K562 (cell line): ENCODE data around the gene FARP1. TPM values are rescaled to one million over a fixed set of nuclear protein-coding genes. Genes with fewer than 3 reads are reported as not detected.

ENCODE experiments used
- ATAC-seq: fragments of 200-7000 bp; cut with Tn5 transposase; 3 replicates; pipeline ENCODE4 v1.9.1; 2020; ENCODE audit warnings: moderate library complexity
- BruUV-seq: library from RNA; stranded (reverse); fragments of 400-500 nt; replicated peaks from 2 replicates; lab custom pipeline; 2021; lab: Mats Ljungman, UMichigan
- CTCF ChIA-PET: fragments of 300-600 bp; formaldehyde crosslinking; extraction: SDS; loops from one replicate; lab custom pipeline; 2021; ENCODE audit warnings: low intra/inter-chr PET ratio; lab: Yijun Ruan, JAX
- POLR2A ChIA-PET: fragments of 300-600, 350-650 bp; sonication (Branson Sonifier 250); formaldehyde crosslinking; extraction: SDS; loops from one replicate; lab custom pipeline; 2021; ENCODE audit warnings: antibody characterized with exemption, inconsistent platforms; lab: Yijun Ruan, JAX
- DNase-seq, 4 experiments: peaks; one replicate each; pipeline versions ENCODE4 v3.0.0 to v3.0.0-alpha.2; 2011 to 2018; ENCODE audit warnings: low spot score in 3 of 4, mixed read lengths in 3 of 4; ENCODE audit errors: extremely low read depth in 1 of 4
- FAIRE-seq: peaks from 2 replicates; lab custom pipeline; 2011; peaks lifted over from hg19 to GRCh38; lab: Jason Lieb, UNC
- H2AFZ ChIP-seq: 2 replicates; pipeline ENCODE4 v1.6.0; 2011; ENCODE audit warnings: low read depth, low read length, control low read depth, inconsistent platforms
- H3K27ac ChIP-seq: fragments of 200-600 bp; 3 replicates; pipeline ENCODE4 v1.8.0; 2011; ENCODE audit warnings: low read depth, mild to moderate bottlenecking, control low read depth, inconsistent platforms, low read length, moderate library complexity, mixed read lengths; ENCODE audit errors: extremely low read depth
- H3K27me3 ChIP-seq, 2 experiments: fragments of 300-600 bp in 1 of 2; 2 replicates in 1 of 2; 3 replicates in 1 of 2; pipeline versions ENCODE4 v1.6.0 to v1.8.0; 2011; ENCODE audit warnings: inconsistent platforms in 2 of 2, low read length in 2 of 2, mild to moderate bottlenecking in 1 of 2, mixed read lengths in 1 of 2, moderate library complexity in 1 of 2; ENCODE audit not compliant: control insufficient read depth in 2 of 2, insufficient read depth in 2 of 2
- H3K36me3 ChIP-seq: fragments of 300-600 bp; 3 replicates; pipeline ENCODE4 v1.8.0; 2011; ENCODE audit warnings: mild to moderate bottlenecking, low read length, inconsistent platforms; ENCODE audit not compliant: control insufficient read depth, insufficient read depth
- H3K4me1 ChIP-seq, 2 experiments: fragments of 200-600 bp in 1 of 2; replicated peaks in 1 of 2; 2 replicates in 1 of 2; 3 replicates in 1 of 2; pipeline versions ENCODE4 v1.5.1 to v1.8.0; 2011; ENCODE audit warnings: inconsistent platforms in 2 of 2, low read length in 2 of 2, mild to moderate bottlenecking in 1 of 2, mixed read lengths in 1 of 2, moderate library complexity in 1 of 2; ENCODE audit not compliant: control insufficient read depth in 2 of 2, insufficient read depth in 2 of 2
- H3K4me2 ChIP-seq: 2 replicates; pipeline ENCODE4 v1.6.1; 2011; ENCODE audit warnings: low read length, control low read depth, inconsistent platforms, mixed read lengths; ENCODE audit not compliant: insufficient read depth
- H3K4me3 ChIP-seq: fragments of 200-600 bp; sonication (generic), shearing (Covaris generic); 2 replicates; pipeline ENCODE4 v1.5.1; 2016; ENCODE audit warnings: control low read depth, inconsistent platforms
- H3K79me2 ChIP-seq: fragments of 200-600 bp; 3 replicates; pipeline ENCODE4 v1.8.0; 2011; ENCODE audit warnings: low read length, inconsistent platforms; ENCODE audit not compliant: control insufficient read depth, insufficient read depth
- H3K9ac ChIP-seq, 2 experiments: 2 replicates each; pipeline versions ENCODE4 v1.6.0 to v1.6.1; 2011; ENCODE audit warnings: low read depth in 2 of 2, low read length in 2 of 2, control low read depth in 1 of 2, inconsistent platforms in 1 of 2, mild to moderate bottlenecking in 1 of 2, mixed read lengths in 1 of 2; ENCODE audit not compliant: insufficient read depth in 1 of 2
- H3K9me1 ChIP-seq: one replicate; pipeline ENCODE4 v1.6.0; 2011; ENCODE audit warnings: inconsistent platforms, mild to moderate bottlenecking, low read length, moderate library complexity; ENCODE audit not compliant: control insufficient read depth, insufficient read depth
- H3K9me3 ChIP-seq: replicated peaks from 2 replicates; pipeline ENCODE4 v1.5.1; 2011; ENCODE audit warnings: low read depth, low read length, inconsistent platforms; ENCODE audit not compliant: control insufficient read depth, insufficient read depth
- H4K20me1 ChIP-seq: replicated peaks from 2 replicates; pipeline ENCODE4 v1.6.1; 2011; ENCODE audit warnings: low read length, inconsistent platforms, mixed read lengths; ENCODE audit not compliant: control insufficient read depth, insufficient read depth
- EP400 ChIP-seq: fragments of 450-650 bp; IDR thresholded peaks from 2 replicates; pipeline ENCODE4 v1.6.1; 2017; ENCODE audit warnings: antibody characterized with exemption, mild to moderate bottlenecking, moderate library complexity
- FOXP1 ChIP-seq: sonication (generic); formaldehyde crosslinking; IDR thresholded peaks from 2 replicates; pipeline ENCODE4 v1.8.0; 2022; ENCODE audit warnings: mild to moderate bottlenecking, missing genetic modification reagents
- RBM17 ChIP-seq: fragments of 200-400 bp; formaldehyde crosslinking; IDR thresholded peaks from 2 replicates; pipeline ENCODE4 v1.6.1; 2017; ENCODE audit warnings: low read depth, mild to moderate bottlenecking, low read length, borderline replicate concordance
- RFX1 ChIP-seq: fragments of 450-650 bp; IDR thresholded peaks from 2 replicates; pipeline ENCODE4 v1.6.1; 2016; ENCODE audit warnings: mild to moderate bottlenecking, moderate library complexity
- SLC30A9 ChIP-seq: fragments of 250-450 bp; sonication (Bioruptor Pico); IDR thresholded peaks from 2 replicates; pipeline ENCODE4 v1.8.0; 2022; ENCODE audit warnings: mild to moderate bottlenecking, moderate library complexity
- SMARCA5 ChIP-seq: fragments of 450-650 bp; IDR thresholded peaks from 2 replicates; pipeline ENCODE4 v1.6.1; 2016
- SOX6 ChIP-seq: fragments of 450-650 bp; IDR thresholded peaks from 2 replicates; pipeline ENCODE4 v1.6.1; 2014; ENCODE audit warnings: mild to moderate bottlenecking
- TAF7 ChIP-seq: fragments of 450-650 bp; IDR thresholded peaks from 2 replicates; pipeline ENCODE4 v1.6.1; 2016; ENCODE audit warnings: missing genetic modification characterization, missing compliant biosample characterization
- ZNF551 ChIP-seq: fragments of 250-450 bp; sonication (Bioruptor Pico); IDR thresholded peaks from 2 replicates; pipeline ENCODE4 v1.5.0; 2021; ENCODE audit warnings: mild to moderate bottlenecking, moderate library complexity
- WGBS: fragments of 100-300 bp; shearing (Covaris generic); methylation state at CpG from one replicate; pipeline ENCODE4 v1.1.6; 2016; ENCODE audit warnings: low coverage, mixed read lengths; ENCODE audit not compliant: insufficient coverage; ENCODE audit errors: missing lambda C conversion rate; 5-methylcytosine and 5-hydroxymethylcytosine counted together
- in situ Hi-C: fragments of 300-500 bp; cut with MboI; formaldehyde crosslinking; loops from 4 replicates; pipeline ENCODE4 v1.15.0; 2018; ENCODE audit warnings: inconsistent platforms, mixed read lengths
- intact Hi-C: fragments of 100-400 bp; cut with micrococcal nuclease; formaldehyde crosslinking; loops from 2 replicates; pipeline ENCODE4 v1.14.2; 2022
- polyA plus RNA-seq, 8 experiments: library from polyadenylated mRNA; depleted of rRNA in 4 of 8; stranded (reverse) in 5 of 8; unstranded in 3 of 8; fragments of >200 nt; fragmentation: Nextera tagmentation in 2 of 8; fragmentation: Illumina TruSeq in 1 of 8; extraction: Ambion mirVana in 2 of 8; extraction: Trizol in 1 of 8; gene quantifications; 2 replicates each; pipeline versions ENCODE4 v1.2.1 to v1.2.3, GENCODE V29; 2011 to 2014; ENCODE audit warnings: inconsistent platforms in 1 of 8, missing spikeins in 1 of 8
- total RNA-seq, 7 experiments: library from RNA; depleted of rRNA in 6 of 7; stranded (reverse); fragments of >200 nt in 6 of 7; fragmentation: Illumina TruSeq in 2 of 7; extraction: Trizol in 2 of 7; gene quantifications; 2 replicates each; pipeline versions ENCODE4 v1.2.1 to v1.2.3, GENCODE V29; 2011 to 2021; ENCODE audit warnings: low replicate concordance in 1 of 7
- TF ChIP-seq, protein P1 (sequence below): fragments of 450-650 bp; formaldehyde crosslinking; IDR thresholded peaks from 2 replicates; pipeline ENCODE4 v1.4.0; 2020; ENCODE audit warnings: mild to moderate bottlenecking, moderate library complexity
- TF ChIP-seq, protein P2 (sequence below): fragments of 250-450 bp; sonication (Bioruptor Pico); IDR thresholded peaks from 2 replicates; pipeline ENCODE4 v1.8.0; 2021; ENCODE audit warnings: borderline replicate concordance, mild to moderate bottlenecking, moderate library complexity; ENCODE audit not compliant: poor library complexity, severe bottlenecking

The FARP1 gene
- total and polyA plus RNA-seq, 9 of the 15 experiments (the other 6 are each of a cell fraction or from before 2014, with no cell fraction given): 0.03 to 0.29 (median 0.05) TPM; not detected in 3

DNA sequence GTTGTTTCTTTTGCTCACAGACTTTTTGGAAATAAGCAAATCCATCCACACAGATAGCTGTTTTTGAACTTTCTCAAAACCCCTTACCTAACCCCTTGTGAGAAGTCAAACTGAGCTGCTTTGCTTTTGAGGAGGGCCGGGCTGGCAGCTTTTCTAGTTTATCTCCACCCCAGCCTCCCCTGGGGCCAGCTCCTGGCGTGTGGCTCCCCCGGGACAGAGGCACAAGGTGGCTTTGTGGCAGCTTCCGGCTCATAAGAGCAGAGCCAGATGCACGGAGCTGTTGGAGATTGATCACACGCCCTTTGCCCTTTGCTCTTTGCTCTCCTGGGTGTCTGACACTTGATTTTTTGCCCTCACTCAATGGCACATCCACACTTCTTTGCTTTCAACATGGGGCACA is 59.1 kb downstream of the FARP1 start:
- CTCF ChIA-PET: no interaction called here
- 3% methylated on average over 3 of the region's 6 CpGs for WGBS
- H4K20me1 ChIP-seq: no peaks in the 10 kb centered on the region

More for the DNA sequence above, 59.1 kb downstream of the FARP1 start:
- DNase-seq: no peak
- no peak overlapping the region for H2AFZ ChIP-seq
- TF ChIP-seq EP400: no peak
- TF ChIP-seq, protein P1, sequence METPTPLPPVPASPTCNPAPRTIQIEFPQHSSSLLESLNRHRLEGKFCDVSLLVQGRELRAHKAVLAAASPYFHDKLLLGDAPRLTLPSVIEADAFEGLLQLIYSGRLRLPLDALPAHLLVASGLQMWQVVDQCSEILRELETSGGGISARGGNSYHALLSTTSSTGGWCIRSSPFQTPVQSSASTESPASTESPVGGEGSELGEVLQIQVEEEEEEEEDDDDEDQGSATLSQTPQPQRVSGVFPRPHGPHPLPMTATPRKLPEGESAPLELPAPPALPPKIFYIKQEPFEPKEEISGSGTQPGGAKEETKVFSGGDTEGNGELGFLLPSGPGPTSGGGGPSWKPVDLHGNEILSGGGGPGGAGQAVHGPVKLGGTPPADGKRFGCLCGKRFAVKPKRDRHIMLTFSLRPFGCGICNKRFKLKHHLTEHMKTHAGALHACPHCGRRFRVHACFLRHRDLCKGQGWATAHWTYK (CRISPR knock-in tag): no peak
- TF ChIP-seq, protein P2, sequence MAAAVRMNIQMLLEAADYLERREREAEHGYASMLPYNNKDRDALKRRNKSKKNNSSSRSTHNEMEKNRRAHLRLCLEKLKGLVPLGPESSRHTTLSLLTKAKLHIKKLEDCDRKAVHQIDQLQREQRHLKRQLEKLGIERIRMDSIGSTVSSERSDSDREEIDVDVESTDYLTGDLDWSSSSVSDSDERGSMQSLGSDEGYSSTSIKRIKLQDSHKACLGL (CRISPR knock-in tag): no peak
- no peak for TF ChIP-seq RBM17
- TF ChIP-seq SLC30A9 (CRISPR knock-in tag): no peak
- TF ChIP-seq SMARCA5: no peak
- TF ChIP-seq SOX6: no peak
- TF ChIP-seq ZNF551 (CRISPR knock-in tag): no peak
- no peak for TF ChIP-seq TAF7 (tag)
- no peak for TF ChIP-seq RFX1
- TF ChIP-seq FOXP1 (CRISPR knock-in tag): no peak
- TF ChIP-seq, all 486 proteins: peak for 0
- H3K4me1 ChIP-seq: no peaks in the 10 kb centered on the region
- H3K36me3 ChIP-seq: no peaks in the 10 kb centered on the region
- no peak overlapping the region for H3K4me3 ChIP-seq
- in situ Hi-C loops (no loop called here), intact Hi-C loops (no loop called here)
- no peak overlapping the region for H3K9ac ChIP-seq
- no peaks in the 10 kb centered on the region; a peak in 2 of 5 replicates for H3K27me3 ChIP-seq
- ATAC-seq (no peak), FAIRE-seq (no peak)
- no TSS peak for BruUV-seq
- no peaks in the 10 kb centered on the region for H3K9me3 ChIP-seq
- no peaks in the 10 kb centered on the region for H3K79me2 ChIP-seq
- H3K27ac ChIP-seq: no peak overlapping the region
- no peaks in the 10 kb centered on the region for H3K9me1 ChIP-seq
- H3K4me2 ChIP-seq: no peak overlapping the region
- POLR2A ChIA-PET: no interaction called here
